Measurements from ENCODE around the gene ANXA4. TPM values are rescaled to one million over a fixed set of nuclear protein-coding genes. Genes with fewer than 3 reads are reported as not detected.
A peak's percentile ranks its signal among the peaks of the same experiment; 100 is the strongest.

Gene ANXA4
- total RNA-seq, 1 donor from 2014 or later: 122 TPM

GRCh38 chr2:69827796-69828540 is 86.0 kb downstream of the ANXA4 start:
- Histone ChIP-seq H3K4me3 (ENCODE audit: insufficient read depth, low read depth, low read length) (no peak overlapping the region), H4K20me1 (ENCODE audit: insufficient read depth, low read length) (no peaks in the 10 kb centered on the region), H3K9ac (ENCODE audit: low read length) (no peak overlapping the region), H3K27ac (ENCODE audit: low read depth, low read length) (no peak overlapping the region), H2AFZ (ENCODE audit: low read depth, low read length) (no peak overlapping the region), H3K4me1 (ENCODE audit: insufficient read depth, low read length) (peaks cover 13% of the 10 kb centered on the region), H3K36me3 (ENCODE audit: insufficient read depth, low read length) (no peaks in the 10 kb centered on the region), H3K27me3 (ENCODE audit: insufficient read depth, low read length) (no peaks in the 10 kb centered on the region), H3K4me2 (ENCODE audit: low read length) (peak overlapping the region; percentile 84), H3K9me3 (ENCODE audit: insufficient read depth, low read depth, low read length) (no peaks in the 10 kb centered on the region), H3K79me2 (ENCODE audit: insufficient read depth, low read length) (peaks cover 33% of the 10 kb centered on the region)
- FAIRE-seq: no peak
- H3K9me3 Mint-ChIP-seq (ENCODE audit: unreplicated experiment): no peaks in the 10 kb centered on the region
- H3K27me3 Mint-ChIP-seq (ENCODE audit: low read depth, unreplicated experiment): no peaks in the 10 kb centered on the region
- DNase-seq (ENCODE audit: low read depth): peak; percentile 8
- no peak for TF ChIP-seq EZH2 (IDR thresholded peaks at IDR 0.05; ENCODE audit: insufficient read depth, low read length)
- TF ChIP-seq, protein P1, sequence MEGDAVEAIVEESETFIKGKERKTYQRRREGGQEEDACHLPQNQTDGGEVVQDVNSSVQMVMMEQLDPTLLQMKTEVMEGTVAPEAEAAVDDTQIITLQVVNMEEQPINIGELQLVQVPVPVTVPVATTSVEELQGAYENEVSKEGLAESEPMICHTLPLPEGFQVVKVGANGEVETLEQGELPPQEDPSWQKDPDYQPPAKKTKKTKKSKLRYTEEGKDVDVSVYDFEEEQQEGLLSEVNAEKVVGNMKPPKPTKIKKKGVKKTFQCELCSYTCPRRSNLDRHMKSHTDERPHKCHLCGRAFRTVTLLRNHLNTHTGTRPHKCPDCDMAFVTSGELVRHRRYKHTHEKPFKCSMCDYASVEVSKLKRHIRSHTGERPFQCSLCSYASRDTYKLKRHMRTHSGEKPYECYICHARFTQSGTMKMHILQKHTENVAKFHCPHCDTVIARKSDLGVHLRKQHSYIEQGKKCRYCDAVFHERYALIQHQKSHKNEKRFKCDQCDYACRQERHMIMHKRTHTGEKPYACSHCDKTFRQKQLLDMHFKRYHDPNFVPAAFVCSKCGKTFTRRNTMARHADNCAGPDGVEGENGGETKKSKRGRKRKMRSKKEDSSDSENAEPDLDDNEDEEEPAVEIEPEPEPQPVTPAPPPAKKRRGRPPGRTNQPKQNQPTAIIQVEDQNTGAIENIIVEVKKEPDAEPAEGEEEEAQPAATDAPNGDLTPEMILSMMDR (IDR thresholded peaks at IDR 0.05; ENCODE audit: insufficient read depth, low read depth, low read length): no peak
- H3K36me3 Mint-ChIP-seq (ENCODE audit: low read depth, unreplicated experiment): no peaks in the 10 kb centered on the region
- H3K4me1 Mint-ChIP-seq (ENCODE audit: low read depth, unreplicated experiment): peaks cover 18% of the 10 kb centered on the region
- peak overlapping the region; percentile 89 for H3K4me3 Mint-ChIP-seq (ENCODE audit: unreplicated experiment)
- H3K27ac Mint-ChIP-seq (ENCODE audit: unreplicated experiment): peak overlapping the region; percentile 96

DNA sequence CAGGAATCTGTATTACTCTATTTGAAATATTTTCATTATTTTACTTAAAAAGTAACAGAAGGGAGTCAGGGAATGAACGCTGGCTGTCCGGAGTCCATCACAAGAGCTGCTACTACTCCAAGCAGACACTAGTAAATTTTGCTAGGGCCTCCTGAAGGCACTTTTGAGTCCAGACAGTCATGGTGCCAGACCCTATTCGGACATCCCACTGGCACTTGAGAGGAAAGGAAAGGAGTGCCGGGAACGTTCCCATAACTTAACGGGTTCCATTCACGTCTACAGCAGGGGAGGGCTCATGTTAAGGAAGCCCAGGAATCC is 87.0 kb downstream of the ANXA4 start:
- no peaks in the 10 kb centered on the region for H4K20me1 ChIP-seq (ENCODE audit: insufficient read depth, low read length)
- Mint-ChIP-seq H3K4me3 (ENCODE audit: unreplicated experiment) (peak overlapping the region; percentile 89), H3K36me3 (ENCODE audit: low read depth, unreplicated experiment) (no peaks in the 10 kb centered on the region), H3K4me1 (ENCODE audit: low read depth, unreplicated experiment) (peaks cover 18% of the 10 kb centered on the region), H3K27ac (ENCODE audit: unreplicated experiment) (peak overlapping the region; percentile 96), H3K27me3 (ENCODE audit: low read depth, unreplicated experiment) (no peaks in the 10 kb centered on the region), H3K9me3 (ENCODE audit: unreplicated experiment) (no peaks in the 10 kb centered on the region)
- H3K4me3 ChIP-seq (ENCODE audit: insufficient read depth, low read depth, low read length): peak overlapping the region; percentile 72
- H3K79me2 ChIP-seq (ENCODE audit: insufficient read depth, low read length): peaks cover 41% of the 10 kb centered on the region
- H2AFZ ChIP-seq (ENCODE audit: low read depth, low read length): peak overlapping the region; percentile 91
- H3K27me3 ChIP-seq (ENCODE audit: insufficient read depth, low read length): no peaks in the 10 kb centered on the region
- no peak for TF ChIP-seq EZH2 (IDR thresholded peaks at IDR 0.05; ENCODE audit: insufficient read depth, low read length)
- TF ChIP-seq, protein P1 (IDR thresholded peaks at IDR 0.05; ENCODE audit: insufficient read depth, low read depth, low read length): no peak
- H3K4me2 ChIP-seq (ENCODE audit: low read length): peak overlapping the region; percentile 84
- DNase-seq (ENCODE audit: low read depth) (no peak), FAIRE-seq (no peak)
- peak overlapping the region; percentile 89 for H3K9ac ChIP-seq (ENCODE audit: low read length)
- H3K4me1 ChIP-seq (ENCODE audit: insufficient read depth, low read length): peaks cover 13% of the 10 kb centered on the region
- no peaks in the 10 kb centered on the region for H3K9me3 ChIP-seq (ENCODE audit: insufficient read depth, low read depth, low read length)
- H3K36me3 ChIP-seq (ENCODE audit: insufficient read depth, low read length): no peaks in the 10 kb centered on the region
- peak overlapping the region; percentile 93 for H3K27ac ChIP-seq (ENCODE audit: low read depth, low read length)

All from astrocyte (in vitro differentiated cells and primary cell).